H1 (cell line): ENCODE results near the gene TBC1D16. TPM values are rescaled to one million over a fixed set of nuclear protein-coding genes. Genes with fewer than 3 reads are reported as not detected.

Experiments
- CTCF ChIA-PET: fragments of 300-600 bp; sonication (Branson Sonifier 250); formaldehyde crosslinking; loops from one replicate; lab custom pipeline; 2021; ENCODE audit not compliant: partially characterized antibody; lab: Charles Lee
- POLR2A ChIA-PET: fragments of 300-600 bp; sonication (Branson Sonifier 250); formaldehyde crosslinking; loops from one replicate; lab custom pipeline; 2021; ENCODE audit warnings: inconsistent platforms; ENCODE audit not compliant: partially characterized antibody; lab: Charles Lee
- DNase-seq, 2 experiments: peaks; one replicate each; pipeline versions ENCODE4 v3.0.0 to v3.0.0-alpha.2; 2010 to 2022; ENCODE audit warnings: low spot score in 2 of 2, low read depth in 1 of 2, mixed read lengths in 1 of 2
- FAIRE-seq: peaks from 2 replicates; lab custom pipeline; 2011; peaks lifted over from hg19 to GRCh38; lab: Jason Lieb, UNC
- H2AFZ ChIP-seq: 2 replicates; pipeline ENCODE4 v1.8.1; 2012; ENCODE audit warnings: low read length, inconsistent platforms
- H2AK5ac ChIP-seq: 2 replicates; pipeline ENCODE4 v1.6.1; 2013; ENCODE audit warnings: low read depth, low read length
- H2BK120ac ChIP-seq: replicated peaks from 2 replicates; pipeline ENCODE3; 2013; ENCODE audit warnings: low read depth, low read length, inconsistent platforms
- H2BK12ac ChIP-seq: 2 replicates; pipeline ENCODE4 v1.6.1; 2013; ENCODE audit warnings: low read depth, low read length
- H2BK15ac ChIP-seq: 2 replicates; pipeline ENCODE4 v1.6.1; 2013; ENCODE audit warnings: low read length
- H2BK20ac ChIP-seq: 2 replicates; pipeline ENCODE4 v1.6.1; 2013; ENCODE audit warnings: low read length
- H2BK5ac ChIP-seq: 2 replicates; pipeline ENCODE4 v1.6.1; 2013; ENCODE audit warnings: low read depth, low read length
- H3K14ac ChIP-seq: 2 replicates; pipeline ENCODE4 v1.6.1; 2013; ENCODE audit warnings: inconsistent platforms; ENCODE audit not compliant: insufficient read length
- H3K18ac ChIP-seq: 2 replicates; pipeline ENCODE4 v1.6.1; 2013; ENCODE audit warnings: low read length; ENCODE audit errors: extremely low read depth
- H3K23ac ChIP-seq: 2 replicates; pipeline ENCODE4 v1.6.1; 2013; ENCODE audit warnings: inconsistent platforms; ENCODE audit not compliant: insufficient read length
- H3K23me2 ChIP-seq: 2 replicates; pipeline ENCODE4 v1.6.1; 2013; ENCODE audit warnings: low read depth, low read length
- H3K27ac ChIP-seq: 2 replicates; pipeline ENCODE4 v1.6.1; 2011; ENCODE audit warnings: low read depth, low read length, inconsistent platforms
- H3K27me3 ChIP-seq, 4 experiments: replicated peaks in 1 of 4; 1 replicate in 1 of 4; 2 replicates in 3 of 4; pipeline versions ENCODE4 v1.6.1 to v1.8.1; 2011 to 2013; ENCODE audit warnings: low read length in 3 of 4, mild to moderate bottlenecking in 3 of 4, inconsistent platforms in 2 of 4, mixed read lengths in 2 of 4, moderate library complexity in 1 of 4; ENCODE audit not compliant: control insufficient read depth in 3 of 4, insufficient read depth in 3 of 4; ENCODE audit errors: extremely low read depth in 1 of 4
- H3K36me3 ChIP-seq, 4 experiments: 2 replicates each; pipeline versions ENCODE4 v1.6.1 to v1.8.1; 2011 to 2013; ENCODE audit warnings: mild to moderate bottlenecking in 4 of 4, low read length in 3 of 4, moderate library complexity in 2 of 4, control low read depth in 1 of 4, inconsistent platforms in 1 of 4; ENCODE audit not compliant: insufficient read depth in 4 of 4, control insufficient read depth in 2 of 4
- H3K4ac ChIP-seq: replicated peaks from 2 replicates; pipeline ENCODE3; 2013; ENCODE audit warnings: low read length, low read depth, mixed read lengths, inconsistent platforms; ENCODE audit not compliant: insufficient read length
- H3K4me1 ChIP-seq, 4 experiments: replicated peaks in 1 of 4; 1 replicate in 1 of 4; 2 replicates in 3 of 4; pipeline versions ENCODE4 v1.6.1 to v1.8.1; 2011 to 2013; ENCODE audit warnings: low read length in 3 of 4, inconsistent platforms in 2 of 4, mixed read lengths in 1 of 4; ENCODE audit not compliant: insufficient read depth in 4 of 4, control insufficient read depth in 3 of 4
- H3K4me2 ChIP-seq, 2 experiments: 2 replicates each; pipeline versions ENCODE4 v1.6.1 to v1.8.1; 2011 to 2013; ENCODE audit warnings: low read depth in 2 of 2, low read length in 2 of 2, control low read depth in 1 of 2, inconsistent platforms in 1 of 2, mild to moderate bottlenecking in 1 of 2; ENCODE audit not compliant: insufficient read depth in 1 of 2
- H3K4me3 ChIP-seq, 4 experiments: fragments of 200-600, 300-600 bp in 1 of 4; sonication (generic), shearing (Covaris generic), sonication (Bioruptor Twin) in 1 of 4; 2 replicates each; pipeline versions ENCODE4 v1.5.1 to v1.8.1; 2011 to 2016; ENCODE audit warnings: low read length in 4 of 4, low read depth in 3 of 4, control low read depth in 2 of 4, inconsistent platforms in 2 of 4, mild to moderate bottlenecking in 2 of 4, mixed read lengths in 1 of 4, moderate library complexity in 1 of 4; ENCODE audit not compliant: insufficient read depth in 2 of 4; ENCODE audit errors: extremely low read depth in 1 of 4
- H3K56ac ChIP-seq: replicated peaks from 2 replicates; pipeline ENCODE3; 2013; ENCODE audit warnings: low read depth, mild to moderate bottlenecking, mixed read lengths, low read length, inconsistent platforms; ENCODE audit not compliant: insufficient read length
- H3K79me1 ChIP-seq: 2 replicates; pipeline ENCODE4 v1.6.1; 2013; ENCODE audit warnings: low read depth, low read length, control low read depth
- H3K79me2 ChIP-seq, 2 experiments: 2 replicates each; pipeline versions ENCODE4 v1.6.1 to v1.8.1; 2012 to 2013; ENCODE audit warnings: low read length in 2 of 2, mild to moderate bottlenecking in 2 of 2, inconsistent platforms in 1 of 2; ENCODE audit not compliant: insufficient read depth in 2 of 2, control insufficient read depth in 1 of 2
- H3K9ac ChIP-seq, 4 experiments: replicated peaks in 1 of 4; 1 replicate in 1 of 4; 2 replicates in 3 of 4; pipeline versions ENCODE4 v1.6.1 to v1.8.1; 2011 to 2013; ENCODE audit warnings: low read depth in 3 of 4, low read length in 3 of 4, control low read depth in 2 of 4, mild to moderate bottlenecking in 2 of 4, moderate library complexity in 2 of 4, inconsistent platforms in 1 of 4; ENCODE audit errors: extremely low read depth in 1 of 4
- H3K9me3 ChIP-seq, 2 experiments: 2 replicates each; pipeline versions ENCODE4 v1.6.1 to v1.8.1; 2012 to 2013; ENCODE audit warnings: mild to moderate bottlenecking in 2 of 2, moderate library complexity in 2 of 2, control low read depth in 1 of 2, inconsistent platforms in 1 of 2, low read depth in 1 of 2, low read length in 1 of 2, mixed read lengths in 1 of 2; ENCODE audit not compliant: insufficient read depth in 2 of 2
- H4K20me1 ChIP-seq, 2 experiments: replicated peaks in 1 of 2; 2 replicates each; pipeline versions ENCODE3 to v1.8.1; 2011 to 2013; ENCODE audit warnings: inconsistent platforms in 2 of 2, low read length in 2 of 2, mild to moderate bottlenecking in 1 of 2; ENCODE audit not compliant: insufficient read depth in 2 of 2, control insufficient read depth in 1 of 2
- H4K5ac ChIP-seq: 2 replicates; pipeline ENCODE4 v1.6.1; 2013; ENCODE audit warnings: low read length, low read depth, mixed read lengths, inconsistent platforms; ENCODE audit not compliant: insufficient read length
- H4K8ac ChIP-seq: 2 replicates; pipeline ENCODE4 v1.8.0; 2013; ENCODE audit warnings: mild to moderate bottlenecking, moderate library complexity, low read length, inconsistent platforms; ENCODE audit not compliant: insufficient read depth; ENCODE audit errors: extremely low read depth
- H4K91ac ChIP-seq: replicated peaks from 2 replicates; pipeline ENCODE3; 2013; ENCODE audit warnings: low read length, mixed read lengths, inconsistent platforms; ENCODE audit not compliant: insufficient read length
- BRCA1 ChIP-seq: IDR thresholded peaks from 2 replicates; pipeline ENCODE4 v1.6.1; 2012; ENCODE audit warnings: low read depth, low read length, improper control_type of control experiment
- RXRA ChIP-seq: IDR thresholded peaks from 2 replicates; pipeline ENCODE4 v1.6.1; 2011; ENCODE audit warnings: low read depth, mild to moderate bottlenecking, low read length, moderate library complexity; ENCODE audit not compliant: insufficient read depth
- SP1 ChIP-seq: IDR thresholded peaks from 2 replicates; pipeline ENCODE4 v1.6.1; 2011; ENCODE audit warnings: low read depth, low read length
- TAF7 ChIP-seq: optimal IDR thresholded peaks from 2 replicates; pipeline ENCODE3; 2011; ENCODE audit warnings: low read depth, mild to moderate bottlenecking, inconsistent platforms, low read length, moderate library complexity, borderline replicate concordance
- TBP ChIP-seq: IDR thresholded peaks from 2 replicates; pipeline ENCODE4 v1.6.1; 2011; ENCODE audit warnings: low read depth, low read length, improper control_type of control experiment
- whole genome bisulfite sequencing, 2 experiments: shearing (Covaris generic) in 1 of 2; methylation state at CpG; one replicate each; pipeline versions ENCODE4 v1.1.6 to v1.1.7; 2013 to 2015; ENCODE audit warnings: low lambda C conversion rate in 2 of 2, mixed read lengths in 2 of 2, inconsistent platforms in 1 of 2, low coverage in 1 of 2, missing lambda C conversion rate in 1 of 2; ENCODE audit not compliant: insufficient replicate concordance in 2 of 2, insufficient coverage in 1 of 2, insufficient read length in 1 of 2; ENCODE audit errors: extremely low coverage in 1 of 2, missing lambda C conversion rate in 1 of 2; 5-methylcytosine and 5-hydroxymethylcytosine counted together
- polyA plus RNA-seq, 7 experiments: library from polyadenylated mRNA; depleted of rRNA in 3 of 7; stranded (reverse) in 5 of 7; unstranded in 2 of 7; fragments of >200 nt in 5 of 7; fragments of 200-250 nt in 2 of 7; gene quantifications; 1 replicate in 5 of 7; 2 replicates in 1 of 7; 4 replicates in 1 of 7; pipeline versions ENCODE4 v1.2.1 to v1.2.3, GENCODE V29; 2011 to 2013; ENCODE audit warnings: missing spikeins in 2 of 7, mixed read lengths in 2 of 7
- total RNA-seq: library from RNA; stranded (reverse); fragmentation: NEBNext Ultra II Directional; extraction: Animal tissue kit (Norgen Biotek cat#: 25700); gene quantifications from 2 replicates; pipeline ENCODE4 v1.2.1, GENCODE V29; 2021

Gene TBC1D16
- total and polyA plus RNA-seq, 2 of the 8 experiments (the other 6 are each of a cell fraction or from before 2014, with no cell fraction given), result 21.1 to 109 TPM

DNA sequence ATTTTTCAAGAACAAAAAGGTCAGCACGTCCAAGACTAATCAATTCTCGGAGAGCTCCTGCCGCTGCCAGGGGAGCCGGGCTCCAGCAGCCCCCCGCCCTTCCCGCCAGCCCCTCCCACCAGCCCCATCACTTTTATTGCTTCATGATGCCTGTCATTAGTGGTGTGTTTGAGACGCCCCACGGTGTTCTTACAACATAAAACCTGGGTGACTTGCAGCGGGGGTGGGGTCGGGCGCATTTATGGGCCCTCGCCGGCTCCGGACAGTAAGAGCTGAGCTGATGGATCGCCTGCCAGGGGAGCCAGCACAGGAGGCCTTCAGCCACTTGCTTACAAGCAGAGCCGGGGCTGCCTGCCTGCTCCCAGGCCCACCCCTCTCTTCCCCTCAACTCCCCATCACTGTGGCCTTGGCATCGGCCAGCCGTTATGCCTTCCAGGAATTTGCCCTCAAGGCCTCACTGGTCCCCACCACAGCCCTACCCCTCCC lies 113.5 kb downstream of the TBC1D16 start:
- no peaks in the 10 kb centered on the region for H3K36me3 ChIP-seq
- no peak overlapping the region for H3K14ac ChIP-seq
- no peak overlapping the region for H3K9ac ChIP-seq
- H4K5ac ChIP-seq, result no peak overlapping the region
- no peak overlapping the region for H2AK5ac ChIP-seq
- no peak overlapping the region for H2BK12ac ChIP-seq
- H3K4me2 ChIP-seq, result no peak overlapping the region
- H4K20me1 ChIP-seq, result peaks cover 1 to 2% of the 10 kb centered on the region in 2 experiments
- H3K79me2 ChIP-seq, result no peaks in the 10 kb centered on the region
- H2BK15ac ChIP-seq, result no peak overlapping the region
- peaks cover 0 to 15% (median 6%) of the 10 kb centered on the region in 4 experiments; a peak in 2 of 7 replicates for H3K4me1 ChIP-seq
- H3K56ac ChIP-seq, result no peak overlapping the region
- POLR2A ChIA-PET, result interaction anchor here (1.5 kb wide), 1 partner anchor 61 kb away, joined by 3 read pairs; no protein-coding TSS in a partner anchor
- H3K4ac ChIP-seq, result no peak overlapping the region
- H2AFZ ChIP-seq, result no peak overlapping the region
- H3K4me3 ChIP-seq, result no peak overlapping the region
- no peak overlapping the region for H2BK20ac ChIP-seq
- H4K91ac ChIP-seq, result no peak overlapping the region
- H3K23ac ChIP-seq, result no peak overlapping the region
- H3K79me1 ChIP-seq, result no peaks in the 10 kb centered on the region
- no peak for DNase-seq
- no peaks in the 10 kb centered on the region for H3K23me2 ChIP-seq
- TF ChIP-seq SP1 (no peak), RXRA (no peak), BRCA1 (no peak), TBP (no peak), TAF7 (no peak)
- TF ChIP-seq, all 59 proteins: peak for 0
- H4K8ac ChIP-seq, result no peak overlapping the region
- CTCF ChIA-PET, result interaction anchor here (0.9 to 14.0 kb wide), 10 partner anchors 9 to 177 kb away, joined by 3 to 181 read pairs (median 6); partner anchors contain the start of gene CBX4
- no peaks in the 10 kb centered on the region for H3K9me3 ChIP-seq
- H2BK5ac ChIP-seq, result no peak overlapping the region
- no peak for FAIRE-seq
- 83% methylated on average over 15 of the region's 18 CpGs; no CpG with 5 or more reads in 1 of the 2 experiments for WGBS, 2 experiments
- no peak overlapping the region for H2BK120ac ChIP-seq
- no peak overlapping the region for H3K27ac ChIP-seq
- H3K27me3 ChIP-seq, result peaks cover 0 to 7% (median 0%) of the 10 kb centered on the region in 4 experiments; a peak in 2 of 7 replicates
- no peak overlapping the region for H3K18ac ChIP-seq
